Esophagus squamous epithelium (tissue), 4 donors: ENCODE data around the gene PAX8.

Experiments
- POLR2A ChIP-seq, 4 donors: fragments of 450-650 bp; IDR thresholded peaks; one replicate each; pipeline ENCODE4 v1.6.1; 2017; ENCODE audit warnings: antibody characterized with exemption in 4 of 4, mild to moderate bottlenecking in 4 of 4, moderate library complexity in 3 of 4
- TF ChIP-seq, protein P1 (sequence below), 6 experiments: fragments of 450-650 bp in 4 of 6; fragments of 200-600 bp in 2 of 6; sonication (generic) in 2 of 6; IDR thresholded peaks; one replicate each; pipeline ENCODE4 v1.5.1; 2016 to 2019; ENCODE audit warnings: antibody characterized with exemption in 6 of 6, mild to moderate bottlenecking in 4 of 6, moderate library complexity in 4 of 6

DNA sequence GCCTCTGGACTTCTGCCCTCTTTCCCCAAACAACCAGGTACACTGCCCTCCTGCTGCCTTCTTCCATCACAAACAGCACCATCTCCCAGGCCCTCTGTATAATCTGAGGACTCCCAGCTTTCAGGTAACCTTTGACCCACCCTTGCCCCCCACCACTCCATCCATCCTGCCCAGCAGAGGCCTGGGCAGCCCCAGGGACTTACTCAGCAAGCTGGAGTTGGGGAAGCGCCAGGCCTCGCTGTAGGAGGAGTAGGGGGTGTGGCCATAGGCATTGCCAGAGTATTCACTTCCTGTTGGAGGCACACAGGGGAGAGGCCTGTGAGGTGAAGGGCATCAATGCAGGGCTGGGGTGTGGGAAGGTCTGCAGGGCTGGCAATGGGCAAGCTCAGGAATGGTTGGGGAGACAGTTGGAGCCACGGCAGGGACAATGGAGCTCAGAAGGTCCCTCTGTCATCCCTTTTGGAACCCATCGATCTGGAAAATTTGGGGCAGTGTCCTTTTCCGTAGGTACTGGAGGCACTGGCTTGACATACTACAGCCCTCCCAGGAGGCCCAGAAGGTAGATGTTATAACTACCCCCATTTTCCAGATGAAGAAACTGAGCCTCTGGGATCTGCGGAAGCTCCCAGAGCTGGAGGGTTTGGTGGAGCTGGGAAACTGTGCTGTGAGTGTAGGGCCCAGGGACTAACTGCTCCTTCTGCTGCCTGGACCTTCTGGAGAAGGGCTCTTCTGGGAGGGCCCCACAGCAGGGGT, 58.7 kb downstream of the PAX8 start:
- TF ChIP-seq, protein P1, sequence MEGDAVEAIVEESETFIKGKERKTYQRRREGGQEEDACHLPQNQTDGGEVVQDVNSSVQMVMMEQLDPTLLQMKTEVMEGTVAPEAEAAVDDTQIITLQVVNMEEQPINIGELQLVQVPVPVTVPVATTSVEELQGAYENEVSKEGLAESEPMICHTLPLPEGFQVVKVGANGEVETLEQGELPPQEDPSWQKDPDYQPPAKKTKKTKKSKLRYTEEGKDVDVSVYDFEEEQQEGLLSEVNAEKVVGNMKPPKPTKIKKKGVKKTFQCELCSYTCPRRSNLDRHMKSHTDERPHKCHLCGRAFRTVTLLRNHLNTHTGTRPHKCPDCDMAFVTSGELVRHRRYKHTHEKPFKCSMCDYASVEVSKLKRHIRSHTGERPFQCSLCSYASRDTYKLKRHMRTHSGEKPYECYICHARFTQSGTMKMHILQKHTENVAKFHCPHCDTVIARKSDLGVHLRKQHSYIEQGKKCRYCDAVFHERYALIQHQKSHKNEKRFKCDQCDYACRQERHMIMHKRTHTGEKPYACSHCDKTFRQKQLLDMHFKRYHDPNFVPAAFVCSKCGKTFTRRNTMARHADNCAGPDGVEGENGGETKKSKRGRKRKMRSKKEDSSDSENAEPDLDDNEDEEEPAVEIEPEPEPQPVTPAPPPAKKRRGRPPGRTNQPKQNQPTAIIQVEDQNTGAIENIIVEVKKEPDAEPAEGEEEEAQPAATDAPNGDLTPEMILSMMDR (IDR thresholded peaks at IDR 0.05), result no peak
- no peak for TF ChIP-seq POLR2A (IDR thresholded peaks at IDR 0.05)
